MM.1S (cell line): ENCODE results near the gene FPR1.

Experiments used
- CTCF ChIP-seq: fragments of 300-600 bp; sonication (generic); IDR thresholded peaks from 2 replicates; pipeline ENCODE4 v1.5.1; 2016; ENCODE audit warnings: antibody characterized with exemption, low read length, mixed read lengths
- EZH2 ChIP-seq: fragments of 300-600 bp; sonication (generic); optimal IDR thresholded peaks from 2 replicates; pipeline ENCODE3; 2017; ENCODE audit warnings: low read depth, mild to moderate bottlenecking, antibody characterized with exemption, low read length, mixed read lengths
- EZH2phosphoT487 ChIP-seq: fragments of 300-600 bp; sonication (generic); IDR thresholded peaks from 2 replicates; pipeline ENCODE4 v1.6.1; 2018; ENCODE audit warnings: antibody characterized with exemption, low read length

GRCh38 chr19:51737389-51737788, 14.3 kb downstream of the FPR1 start:
- TF ChIP-seq CTCF (no peak), EZH2 (no peak), EZH2phosphoT487 (no peak)
